Esophagus (tissue), 2 donors: ENCODE results near the gene OPCML. TPM values are rescaled to one million over a fixed set of nuclear protein-coding genes. Genes with fewer than 3 reads are reported as not detected.

Experiments used
- H3K27ac ChIP-seq, 2 donors: one replicate each; pipeline ENCODE4 v1.5.1; 2013; ENCODE audit warnings: low read depth in 2 of 2, mild to moderate bottlenecking in 2 of 2, inconsistent platforms in 1 of 2, low read length in 1 of 2, moderate library complexity in 1 of 2
- H3K27me3 ChIP-seq, 2 donors: one replicate each; pipeline ENCODE4 v1.6.1; 2013; ENCODE audit warnings: low read length in 2 of 2, control low read depth in 1 of 2, mild to moderate bottlenecking in 1 of 2; ENCODE audit not compliant: insufficient read depth in 2 of 2, control insufficient read depth in 1 of 2
- H3K36me3 ChIP-seq, 2 donors: one replicate each; pipeline ENCODE4 v1.6.1; 2013; ENCODE audit warnings: low read length in 1 of 2; ENCODE audit not compliant: control insufficient read depth in 2 of 2, insufficient read depth in 2 of 2
- H3K4me1 ChIP-seq, 2 donors: one replicate each; pipeline ENCODE4 v1.6.1; 2013; ENCODE audit warnings: low read length in 1 of 2; ENCODE audit not compliant: control insufficient read depth in 2 of 2, insufficient read depth in 2 of 2
- H3K4me3 ChIP-seq, 2 donors: one replicate each; pipeline ENCODE4 v1.5.1; 2013; ENCODE audit warnings: low read length in 2 of 2, mild to moderate bottlenecking in 2 of 2, low read depth in 1 of 2, moderate library complexity in 1 of 2
- H3K9me3 ChIP-seq, 2 donors: one replicate each; pipeline ENCODE4 v1.6.1; 2013; ENCODE audit warnings: mild to moderate bottlenecking in 2 of 2, low read depth in 1 of 2, low read length in 1 of 2, moderate library complexity in 1 of 2; ENCODE audit not compliant: control insufficient read depth in 2 of 2, insufficient read depth in 1 of 2
- WGBS, 2 donors: extraction: QIAGEN DNeasy Blood & Tissue Kit; methylation state at CpG; one replicate each; pipeline ENCODE4 v1.1.7; 2013; 5-methylcytosine and 5-hydroxymethylcytosine counted together
- polyA plus RNA-seq, 2 donors: library from polyadenylated mRNA; stranded (reverse); fragments of 200-250 nt; gene quantifications; one replicate each; pipeline ENCODE4 v1.2.3, GENCODE V29; 2013
- donor health status: healthy with polysubstance abuse.
- donor health status: Bipolar disorder and iron deficiency.

Gene OPCML
- polyA plus RNA-seq, 2 donors = 0.04 to 0.05 TPM

DNA sequence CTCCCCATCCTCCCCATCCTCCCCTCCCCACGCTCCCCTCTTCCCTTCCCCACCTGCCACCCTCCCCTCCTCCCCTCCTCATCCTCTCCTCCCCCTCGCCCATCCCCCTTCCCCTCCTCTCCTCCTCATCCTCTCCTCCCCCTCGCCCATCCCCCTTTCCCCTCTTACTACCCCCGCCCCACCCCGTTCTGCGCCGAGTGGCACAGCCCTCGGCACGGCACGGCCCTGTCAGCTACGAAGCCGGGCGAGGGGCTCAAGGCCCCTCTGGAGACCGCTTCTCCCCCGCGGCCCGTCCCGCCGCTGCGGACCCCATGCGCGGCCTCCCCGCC lies 449.9 kb downstream of the OPCML start:
- Histone ChIP-seq H3K4me1 (peaks cover 0 to 5% of the 10 kb centered on the region in 2 donors), H3K27ac (no peak overlapping the region), H3K4me3 (no peak overlapping the region), H3K9me3 (no peaks in the 10 kb centered on the region), H3K27me3 (no peaks in the 10 kb centered on the region), H3K36me3 (no peaks in the 10 kb centered on the region)
- WGBS, 2 donors = 13 to 14% methylated on average over 16 to 23 of the region's 23 CpGs

DNA sequence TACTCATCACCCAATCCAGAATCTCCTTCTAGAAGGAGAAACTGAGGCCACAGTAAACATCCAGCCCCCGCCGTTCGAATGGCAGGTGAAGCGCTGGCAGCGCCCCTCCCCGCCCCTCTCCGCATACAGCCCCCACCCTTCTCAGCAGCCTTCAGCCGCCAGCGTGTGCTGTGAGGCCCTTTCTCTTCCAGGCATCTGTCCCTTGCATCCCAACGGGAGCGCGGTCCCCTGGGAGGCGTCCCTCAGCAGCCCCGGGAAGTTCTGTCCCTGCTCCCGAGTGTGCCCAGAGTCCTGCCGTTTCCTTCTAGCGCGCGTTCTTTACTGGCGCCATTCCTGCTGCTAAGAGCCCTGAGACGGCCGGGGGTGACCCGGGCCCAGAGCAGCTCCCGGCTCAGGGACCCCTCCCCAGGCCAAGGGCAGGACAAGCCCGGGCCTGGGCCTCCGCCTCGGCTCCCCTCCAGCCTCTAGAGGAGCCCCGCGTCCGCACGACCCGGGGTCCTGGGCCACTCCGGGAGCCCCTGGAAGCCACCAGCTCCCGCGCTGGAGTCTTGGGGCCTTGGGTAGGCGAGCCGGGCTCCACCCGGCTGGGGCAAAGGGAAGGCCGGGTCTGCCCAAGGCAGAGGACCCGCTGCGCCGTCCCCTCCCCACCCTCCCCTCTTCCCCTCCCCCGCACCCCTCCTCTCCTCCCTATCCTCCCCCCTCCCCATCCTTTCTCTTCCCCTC lies 450.4 kb downstream of the OPCML start:
- WGBS, 2 donors = 49 to 55% methylated on average over 34 to 43 of the region's 43 CpGs
- H3K9me3 ChIP-seq = no peaks in the 10 kb centered on the region
- H3K4me3 ChIP-seq = no peak overlapping the region
- H3K27ac ChIP-seq = no peak overlapping the region
- H3K27me3 ChIP-seq = no peaks in the 10 kb centered on the region
- H3K36me3 ChIP-seq = no peaks in the 10 kb centered on the region
- H3K4me1 ChIP-seq = peaks cover 0 to 5% of the 10 kb centered on the region in 2 donors

DNA sequence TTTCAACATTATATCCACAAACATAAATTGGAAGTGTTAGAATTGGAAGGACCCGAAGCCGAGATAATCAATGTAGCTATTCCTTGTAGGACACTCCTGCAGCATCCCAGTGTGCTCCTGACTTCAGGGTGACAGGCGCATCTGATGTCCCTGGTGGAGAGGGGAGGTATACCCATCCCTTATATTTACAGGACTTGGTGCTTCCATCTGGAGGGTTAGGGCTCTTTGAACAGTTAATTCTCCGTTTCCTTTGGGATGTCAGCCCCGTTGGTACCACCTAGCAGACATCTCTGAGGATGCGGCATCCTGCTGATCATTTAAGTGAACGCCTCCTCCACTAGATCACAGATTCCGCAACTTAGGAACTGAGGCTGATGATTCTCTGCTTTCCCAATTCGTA lies 451.3 kb downstream of the OPCML start:
- Histone ChIP-seq H3K9me3 (no peaks in the 10 kb centered on the region), H3K4me3 (no peak overlapping the region), H3K27me3 (no peaks in the 10 kb centered on the region), H3K27ac (no peak overlapping the region), H3K4me1 (peaks cover 0 to 5% of the 10 kb centered on the region in 2 donors), H3K36me3 (no peaks in the 10 kb centered on the region)
- WGBS, 2 donors = 72 to 81% methylated on average over 9 of the region's 9 CpGs

DNA sequence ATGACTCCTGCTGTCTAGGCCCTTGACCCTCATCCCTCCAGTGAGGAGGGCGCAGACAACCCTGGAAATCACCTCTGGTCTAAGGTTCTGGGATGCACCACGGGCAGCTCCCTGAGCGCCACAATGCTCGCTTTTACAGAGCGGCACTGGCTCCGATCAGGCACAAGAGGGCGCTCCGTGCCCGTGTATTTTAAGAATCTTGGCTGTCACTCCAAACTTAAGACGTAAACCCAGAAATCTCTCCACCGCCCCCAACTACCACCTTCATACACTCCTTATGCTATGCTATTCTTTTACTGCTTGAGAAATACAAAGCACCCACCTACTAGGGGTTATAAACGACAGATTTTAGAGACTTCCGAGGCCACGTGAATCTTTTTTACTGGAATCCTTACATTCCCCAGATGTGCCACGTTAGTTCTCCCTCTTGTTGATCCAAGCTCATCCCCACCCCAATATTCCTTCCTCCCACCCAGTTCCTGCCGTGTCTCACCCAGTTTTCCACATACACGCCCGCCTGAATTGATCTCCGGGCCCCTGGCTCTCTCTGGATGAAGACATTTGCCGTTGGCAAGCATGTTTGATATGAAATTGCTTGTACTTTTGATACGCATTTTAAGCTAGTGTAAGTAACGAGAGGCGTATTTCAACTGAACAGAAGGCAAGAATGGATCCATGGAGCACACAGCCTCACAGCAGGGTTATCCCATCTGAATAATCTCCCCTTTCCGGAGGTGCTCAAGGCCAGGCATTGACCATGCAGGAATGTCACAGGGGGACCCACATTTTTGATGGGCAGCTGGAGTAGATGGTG lies 453.5 kb downstream of the OPCML start:
- Histone ChIP-seq H3K27me3 (no peaks in the 10 kb centered on the region), H3K36me3 (no peaks in the 10 kb centered on the region), H3K27ac (no peak overlapping the region), H3K9me3 (no peaks in the 10 kb centered on the region), H3K4me3 (no peak overlapping the region), H3K4me1 (peaks cover 0 to 5% of the 10 kb centered on the region in 2 donors)
- WGBS, 2 donors = 23 to 26% methylated on average over 24 of the region's 24 CpGs

DNA sequence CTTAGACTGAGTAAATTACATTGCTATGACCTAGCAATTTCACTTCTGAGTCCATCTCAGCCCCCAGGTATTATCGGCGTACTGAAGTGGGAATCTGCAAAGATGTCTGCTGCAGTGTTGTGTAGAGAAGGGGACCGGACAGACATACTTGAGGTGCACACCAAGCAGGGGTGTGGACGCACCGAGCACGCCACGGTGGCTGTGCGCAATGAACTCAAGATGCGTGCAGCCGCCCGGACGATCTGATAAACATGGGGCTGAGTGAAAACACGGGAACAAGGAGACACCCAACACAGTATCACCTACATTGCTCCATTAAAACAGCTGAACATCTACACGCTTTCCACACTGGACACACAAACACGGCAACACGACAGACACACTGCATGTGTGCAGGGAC lies 454.3 kb downstream of the OPCML start:
- Histone ChIP-seq H3K36me3 (no peaks in the 10 kb centered on the region), H3K27me3 (no peaks in the 10 kb centered on the region), H3K27ac (no peak overlapping the region), H3K9me3 (no peaks in the 10 kb centered on the region), H3K4me3 (no peak overlapping the region), H3K4me1 (peaks cover 0 to 1% of the 10 kb centered on the region in 2 donors)
- 83 to 84% methylated on average over 16 of the region's 16 CpGs for WGBS, 2 donors

DNA sequence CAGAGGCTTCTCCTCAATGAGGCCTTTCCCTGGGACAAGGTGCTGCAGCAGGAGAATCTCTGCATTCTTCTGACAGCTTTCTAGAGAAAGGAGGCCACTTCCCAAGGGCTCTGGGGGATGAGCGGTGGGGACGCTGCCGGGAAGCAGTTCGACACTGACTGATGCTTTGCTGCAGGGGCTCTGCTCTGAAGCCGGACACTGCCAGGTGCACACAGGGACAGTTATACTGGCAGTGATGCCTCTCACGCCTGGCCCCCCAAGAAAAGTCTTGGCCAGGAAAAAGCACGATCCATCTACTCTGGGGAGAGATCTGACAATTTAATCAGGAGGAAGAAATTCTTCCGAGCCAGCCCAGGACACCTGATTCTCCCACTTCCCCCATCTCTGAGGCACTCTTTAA lies 456.9 kb downstream of the OPCML start:
- H3K36me3 ChIP-seq = no peaks in the 10 kb centered on the region
- H3K27me3 ChIP-seq = no peaks in the 10 kb centered on the region
- no peaks in the 10 kb centered on the region for H3K4me1 ChIP-seq
- H3K9me3 ChIP-seq = no peaks in the 10 kb centered on the region
- 65 to 67% methylated on average over 8 of the region's 8 CpGs for WGBS, 2 donors
- H3K27ac ChIP-seq = no peak overlapping the region
- no peak overlapping the region for H3K4me3 ChIP-seq

DNA sequence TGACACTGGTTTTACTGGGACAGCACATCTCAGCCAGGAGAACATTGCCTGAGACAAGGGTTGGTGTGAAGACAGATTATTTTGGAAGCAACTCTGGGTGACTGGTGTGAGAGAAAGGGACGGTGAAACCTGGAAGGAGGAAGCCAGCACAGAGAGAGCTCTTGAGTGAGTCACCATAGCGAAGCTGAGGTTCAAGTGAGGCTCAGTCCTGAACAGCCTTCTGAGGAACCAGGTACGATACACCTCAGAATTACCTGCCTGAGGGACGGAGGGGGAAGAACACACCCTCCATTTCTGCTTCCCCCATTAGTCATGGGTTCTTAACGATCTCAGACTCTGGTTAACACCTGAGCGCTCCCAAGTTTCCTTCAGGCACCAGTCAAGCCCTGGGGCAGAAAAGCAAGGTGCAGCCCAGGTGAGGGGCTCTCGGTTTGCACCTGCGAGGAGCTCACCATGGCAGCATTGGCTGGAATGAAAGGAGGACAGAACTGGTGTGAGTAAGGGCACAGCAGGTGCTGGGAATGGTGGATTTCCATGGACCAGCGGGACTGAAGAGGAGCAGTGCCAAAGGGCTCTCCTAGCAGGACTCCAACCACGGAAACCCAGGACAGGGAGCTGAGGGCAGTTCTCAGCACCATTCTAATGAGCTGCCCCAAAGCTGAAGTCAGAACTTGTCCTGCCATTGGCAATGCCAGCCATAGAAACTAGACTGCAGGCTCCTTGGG lies 459.3 kb downstream of the OPCML start:
- Histone ChIP-seq H3K4me3 (no peak overlapping the region), H3K9me3 (no peaks in the 10 kb centered on the region), H3K27ac (no peak overlapping the region), H3K27me3 (no peaks in the 10 kb centered on the region), H3K4me1 (no peaks in the 10 kb centered on the region), H3K36me3 (no peaks in the 10 kb centered on the region)
- 77 to 78% methylated on average over 10 of the region's 10 CpGs for WGBS, 2 donors

DNA sequence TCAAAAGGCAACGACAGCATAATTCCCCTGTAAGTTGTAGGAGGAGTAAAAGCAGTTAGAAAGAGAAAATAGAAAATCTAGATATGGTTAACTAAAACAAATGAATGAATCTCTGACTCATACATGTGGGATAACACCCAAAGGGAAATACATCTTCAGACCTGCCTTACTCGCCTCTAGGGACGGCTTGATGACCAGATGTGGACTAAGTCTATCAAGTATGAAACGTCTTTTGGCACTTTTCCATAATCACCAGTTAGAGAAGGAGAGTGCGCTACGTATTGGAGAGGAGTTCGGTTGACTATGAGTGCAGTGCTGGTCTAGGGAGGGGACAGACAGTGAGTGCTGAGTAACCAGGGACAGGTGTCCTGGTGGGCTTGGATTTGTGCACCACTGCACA lies 459.9 kb downstream of the OPCML start:
- H3K9me3 ChIP-seq = no peaks in the 10 kb centered on the region
- H3K27me3 ChIP-seq = no peaks in the 10 kb centered on the region
- H3K27ac ChIP-seq = no peak overlapping the region
- no peaks in the 10 kb centered on the region for H3K36me3 ChIP-seq
- 48 to 56% methylated on average over 7 of the region's 7 CpGs for WGBS, 2 donors
- H3K4me3 ChIP-seq = no peak overlapping the region
- no peaks in the 10 kb centered on the region for H3K4me1 ChIP-seq

DNA sequence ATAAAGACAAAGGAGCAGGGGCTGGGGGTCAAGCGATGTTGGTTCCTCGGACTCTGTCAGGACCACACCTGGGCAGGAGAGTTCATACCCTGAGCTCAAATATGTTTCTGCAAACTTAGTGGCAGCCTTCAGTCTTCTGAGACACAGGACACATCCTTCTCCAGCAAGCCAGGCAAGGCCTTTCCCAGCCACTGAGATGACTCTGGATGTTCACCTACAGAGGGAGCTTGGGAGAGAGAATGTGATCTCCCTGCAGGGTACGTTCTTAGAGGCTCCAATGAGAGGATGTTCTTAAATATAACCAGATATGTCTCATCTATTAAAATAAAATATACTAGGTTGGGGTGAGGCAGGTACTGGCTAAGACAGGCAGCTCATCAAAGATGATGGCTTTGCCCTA lies 461.5 kb downstream of the OPCML start:
- H3K4me3 ChIP-seq = no peak overlapping the region

More for the DNA sequence above, 461.5 kb downstream of the OPCML start:
- H3K9me3 ChIP-seq = no peaks in the 10 kb centered on the region
- no peak overlapping the region for H3K27ac ChIP-seq
- no peaks in the 10 kb centered on the region for H3K27me3 ChIP-seq
- H3K4me1 ChIP-seq = no peaks in the 10 kb centered on the region
- no peaks in the 10 kb centered on the region for H3K36me3 ChIP-seq
- 75 to 81% methylated on average over 3 of the region's 3 CpGs for WGBS, 2 donors
